Stimulated activated CD8-positive, alpha-beta memory T cell treated with anti-CD3 and anti-CD28 coated beads, Interleukin-4, amount 100 ng/mL, for 24 hours (primary cell): ENCODE measurements around the gene ABCF2.

Experiments
- DNase-seq: peaks from one replicate; pipeline ENCODE4 v3.0.0-alpha.2; 2020; ENCODE audit warnings: low read depth

ABCF2 gene

DNA sequence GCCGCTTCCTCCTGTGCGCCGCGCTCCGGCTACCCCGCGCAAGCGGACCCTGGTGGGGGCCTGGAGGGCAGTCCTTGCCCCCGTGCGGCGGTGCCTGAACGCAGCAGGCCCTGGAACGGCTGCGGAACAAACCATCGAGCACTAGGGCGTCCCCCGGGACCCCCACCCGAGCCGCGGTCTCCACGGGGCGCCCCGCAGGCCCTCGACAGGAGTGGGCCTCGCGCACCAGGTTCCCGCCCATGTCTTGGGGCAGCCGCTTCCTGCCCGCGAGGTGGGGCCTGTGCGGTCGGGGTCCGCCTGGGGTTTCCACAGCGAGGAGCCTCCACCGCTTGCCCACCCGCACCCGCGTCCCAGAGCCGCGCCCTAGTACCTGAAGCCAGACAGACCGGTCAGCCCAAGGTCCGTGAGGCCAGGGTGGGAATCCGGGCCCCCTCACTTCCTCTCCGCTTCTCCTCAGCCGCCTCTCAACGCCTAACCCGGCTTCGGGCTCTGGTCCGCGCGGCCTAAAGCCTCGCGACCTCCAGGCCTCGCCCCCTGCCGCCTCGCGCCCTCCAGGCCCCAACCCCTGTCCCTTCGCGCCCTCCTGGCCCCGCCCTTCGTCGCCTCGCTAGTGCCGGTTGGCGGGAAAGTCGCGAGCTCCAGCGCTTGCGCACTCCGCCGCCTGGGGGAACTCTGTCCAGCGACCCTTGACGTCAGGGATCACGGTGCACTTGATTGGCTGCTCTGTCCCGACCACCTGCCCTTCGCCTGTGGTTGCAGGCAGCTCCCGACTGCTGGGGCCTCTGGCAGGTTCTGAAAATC, 52.6 kb downstream of the ABCF2 start:
- DNase-seq, result peak; percentile 35

DNA sequence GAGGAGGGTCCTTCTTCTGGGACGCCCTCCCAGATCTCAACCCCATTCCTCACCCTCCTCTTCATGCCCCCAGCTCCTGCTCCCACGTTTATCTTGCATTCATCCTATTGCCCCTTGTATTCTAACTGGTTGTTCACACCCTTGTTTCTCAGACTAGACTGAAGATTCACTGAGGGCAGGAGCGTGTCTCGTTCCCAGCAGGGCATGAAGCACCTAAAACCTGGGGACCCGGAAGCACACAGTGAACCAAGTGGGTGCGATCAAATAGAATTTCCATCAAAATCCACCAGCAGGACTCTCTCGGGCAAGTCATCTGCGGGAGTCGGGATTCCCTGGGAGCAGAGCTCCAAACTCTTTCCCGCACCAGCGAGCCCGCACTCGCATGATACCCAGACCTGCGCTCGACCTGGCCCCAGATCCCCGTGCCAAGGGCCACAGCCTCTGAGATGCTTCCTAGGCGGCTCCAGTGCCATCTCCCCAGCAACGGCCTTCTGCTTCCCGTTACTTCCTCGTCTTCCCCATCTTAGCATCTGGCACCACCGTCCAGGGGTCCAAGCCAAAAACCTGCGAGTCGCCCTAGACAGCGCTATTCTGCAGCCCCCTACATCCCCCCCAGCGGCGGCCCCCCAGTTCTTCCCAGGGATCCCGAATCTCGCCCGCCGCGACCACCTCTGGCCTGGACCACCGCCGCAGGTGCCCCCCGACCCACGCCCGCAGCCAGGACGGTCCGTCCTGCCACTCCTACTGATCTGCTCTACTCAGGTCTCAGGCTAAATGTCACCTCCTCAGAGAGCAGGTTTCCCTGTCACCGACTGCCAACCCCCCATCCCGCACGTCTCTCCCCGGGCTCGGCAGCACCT, 53.4 kb downstream of the ABCF2 start:
- DNase-seq, result no peak

DNA sequence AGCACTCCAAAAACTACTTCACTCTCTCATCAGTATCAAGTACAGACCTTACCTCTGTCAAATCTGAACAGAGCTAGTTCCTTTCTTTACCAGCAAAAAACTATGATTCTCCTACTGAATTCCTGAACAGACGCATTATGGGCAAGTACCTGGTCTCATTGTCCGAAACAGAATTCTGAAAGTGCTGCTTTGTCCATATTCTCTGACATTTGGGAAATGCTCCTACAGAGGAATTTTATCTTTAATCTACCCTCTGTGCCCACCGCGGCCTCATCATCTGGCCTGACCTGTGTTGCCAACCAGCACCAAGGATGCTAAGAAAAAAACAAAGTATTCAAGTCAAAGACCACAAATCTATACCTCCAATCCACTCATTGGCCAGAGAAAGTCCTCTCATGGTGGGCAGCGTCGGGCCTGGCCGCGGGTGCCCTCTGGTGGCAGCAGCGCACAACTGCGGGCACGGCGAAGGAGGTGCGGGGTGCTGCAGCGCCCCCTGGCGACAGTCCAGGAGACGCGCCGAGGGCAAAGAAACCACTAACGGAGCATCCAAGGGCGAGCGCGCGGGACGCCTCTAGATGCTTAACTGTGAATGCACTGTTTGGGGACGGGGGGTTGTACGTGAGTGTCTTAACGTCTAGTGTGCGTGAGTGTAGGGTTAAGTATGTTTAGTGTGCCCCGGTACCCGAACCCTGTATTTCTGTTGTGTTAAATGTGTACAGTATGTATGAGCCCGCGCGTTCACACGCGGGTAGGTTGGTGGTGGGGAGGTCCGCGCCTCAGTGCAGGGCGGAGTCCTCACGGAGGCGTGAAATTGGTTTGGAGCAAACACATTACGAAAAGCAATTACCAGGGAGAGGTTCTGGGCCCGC, 54.5 kb downstream of the ABCF2 start:
- peak; percentile 68 for DNase-seq

DNA sequence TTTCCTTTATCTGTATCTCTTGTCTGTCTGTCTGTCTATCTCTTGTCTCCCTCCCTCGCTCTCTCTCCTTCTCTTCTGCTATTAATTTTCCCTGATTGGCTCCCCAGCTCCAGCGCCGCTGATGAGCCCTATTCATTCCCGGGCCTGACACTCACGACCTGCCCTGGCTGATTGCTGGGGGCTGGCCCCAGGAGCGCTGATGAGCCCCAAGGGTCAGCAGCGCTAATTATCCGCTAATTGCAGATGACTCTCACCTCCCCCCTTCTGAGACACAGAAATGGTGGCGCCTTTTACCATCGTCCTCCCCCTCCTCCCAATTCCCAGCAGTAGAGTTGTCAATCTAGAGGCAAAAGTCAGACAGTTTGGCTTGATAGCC, 58.2 kb downstream of the ABCF2 start:
- no peak for DNase-seq

DNA sequence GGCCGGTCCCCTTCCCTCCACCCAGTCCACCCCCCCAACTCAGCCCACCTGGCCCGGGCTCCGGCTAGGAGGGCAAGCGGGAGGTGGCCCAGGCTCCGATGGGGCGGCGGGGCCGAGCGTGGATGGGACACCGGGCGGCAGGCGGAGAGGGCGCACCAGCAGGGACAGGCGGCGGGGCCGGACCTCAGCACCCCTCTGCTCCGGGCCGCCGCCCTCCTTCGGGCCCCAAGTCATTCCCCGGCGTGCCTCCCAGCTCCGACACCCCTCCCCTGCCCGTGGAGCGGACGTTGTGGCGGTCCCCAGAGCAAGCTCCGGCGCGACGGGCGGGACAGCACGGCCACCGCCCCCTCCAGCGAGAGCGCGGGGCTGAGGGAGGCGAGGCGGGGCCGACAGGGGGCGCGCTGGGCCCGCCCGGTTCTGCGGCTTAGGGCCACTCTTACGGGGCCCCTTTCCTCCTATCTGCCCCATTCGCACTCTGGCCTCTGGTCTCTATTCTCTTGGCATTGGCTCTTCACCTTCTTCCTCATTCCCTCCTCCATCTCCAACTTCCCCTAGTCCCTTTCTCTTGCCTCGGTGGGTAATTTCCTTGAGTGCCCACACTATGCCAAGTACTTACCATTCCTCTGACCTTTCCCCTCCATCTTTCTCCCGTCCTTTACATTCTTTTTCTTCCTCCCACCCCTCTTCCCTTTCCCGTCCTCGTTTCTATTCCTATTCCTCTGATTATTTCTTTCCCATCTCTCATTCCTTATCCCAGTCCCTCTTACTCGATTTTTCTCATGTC, 58.8 kb downstream of the ABCF2 start:
- peak; percentile 44 for DNase-seq

DNA sequence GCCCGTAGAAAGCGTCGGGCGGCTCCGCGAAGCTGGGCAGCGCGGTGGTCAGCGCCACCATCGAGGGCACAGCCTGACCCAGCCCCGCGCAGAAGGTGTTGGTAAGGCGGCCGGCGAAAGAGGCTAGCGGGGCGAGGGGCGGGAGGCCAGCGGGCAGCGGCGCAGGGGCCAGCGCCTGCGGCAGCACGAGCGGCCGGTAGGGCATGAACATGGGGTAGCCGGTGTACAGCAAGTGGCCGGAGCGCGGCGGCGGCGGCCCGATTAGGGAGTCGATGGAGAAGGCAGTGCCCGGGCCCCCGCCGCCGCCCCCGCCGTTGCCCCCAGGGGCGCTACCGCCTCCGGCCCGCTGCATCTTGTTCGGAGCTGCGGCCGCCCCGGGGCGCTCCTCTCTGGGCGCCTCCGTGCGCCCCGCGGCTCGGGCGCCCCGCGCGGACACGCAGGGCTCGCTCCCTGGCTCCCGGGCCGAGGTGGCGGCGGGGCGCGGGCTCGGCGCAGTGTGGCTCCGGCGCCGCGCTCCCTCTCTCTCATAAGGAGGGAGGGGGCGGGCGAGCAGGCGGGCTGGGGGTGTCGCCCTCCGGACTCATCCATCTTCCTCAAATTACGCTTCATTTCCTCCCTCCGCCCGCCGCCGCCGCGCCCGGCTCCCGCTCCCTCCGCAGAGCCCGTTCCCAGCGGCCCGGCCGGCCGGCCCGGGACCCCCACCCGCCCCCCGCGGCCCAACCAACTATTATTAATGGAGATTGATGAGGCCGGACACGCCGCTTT, 59.6 kb downstream of the ABCF2 start, which contains the start of gene GBX1:
TSS of gene GBX1 (minus strand) at position 498 of the 765 bp plus-strand sequence. CDS start at position 352, 146 bp downstream.
- DNase-seq, result no peak

DNA sequence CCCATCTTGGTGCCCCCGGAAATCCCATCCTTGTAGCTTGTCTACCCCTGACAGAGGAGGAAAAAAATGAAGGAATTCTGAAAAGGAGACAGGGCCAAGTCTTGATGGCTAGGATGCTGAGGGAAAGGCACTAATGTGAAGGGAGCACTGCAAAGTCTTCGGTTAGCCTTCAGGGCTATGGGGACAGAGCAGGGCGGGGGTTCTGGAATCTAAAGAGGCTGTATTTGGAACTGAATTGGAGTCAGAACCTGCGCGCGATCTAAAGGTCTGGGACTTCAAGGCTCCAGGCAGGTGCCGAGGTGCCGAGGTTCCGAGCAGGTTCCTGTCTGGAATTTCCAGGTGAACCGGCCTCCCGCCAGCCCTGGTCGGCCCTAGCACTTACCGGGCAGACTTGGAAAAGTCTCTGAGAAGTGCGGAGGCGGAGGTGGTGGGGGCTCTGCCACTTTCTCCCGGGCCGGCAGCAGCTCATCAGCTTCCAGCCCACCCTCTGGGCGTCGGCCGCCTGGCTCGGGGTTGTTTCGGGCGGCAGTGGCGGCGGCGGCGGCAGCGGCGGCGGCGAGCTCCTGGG, 60.3 kb downstream of the ABCF2 start:
- no peak for DNase-seq
